Naive B cell (primary cell): ENCODE data around the gene ARHGAP11B.
"Not testable (repeated sequence)": the region's sequence is repeated elsewhere in the genome, so short reads cannot be mapped to it uniquely, and the experiment has no call there.

Experiments used
- ATAC-seq, 2 donors: fragments of 150-1000 bp; cut with Tn5 transposase; 2 replicates each; pipeline ENCODE4 v1.10.0; 2021; ENCODE audit warnings: low read depth in 2 of 2, mild to moderate bottlenecking in 2 of 2, moderate library complexity in 2 of 2
- DNase-seq: peaks from one replicate; pipeline ENCODE4 v3.0.0; 2022
- H3K27ac Mint-ChIP-seq, 6 donors: one replicate each; pipeline ENCODE4 v1.8.0; 2020 to 2022; ENCODE audit warnings: mild to moderate bottlenecking in 6 of 6, mixed read lengths in 6 of 6, moderate library complexity in 5 of 6, inconsistent platforms in 2 of 6
- H3K27me3 Mint-ChIP-seq, 3 donors: one replicate each; pipeline ENCODE4 v1.8.0; 2021 to 2022; ENCODE audit warnings: mixed read lengths in 3 of 3, mild to moderate bottlenecking in 1 of 3
- H3K36me3 Mint-ChIP-seq, 2 donors: one replicate each; pipeline ENCODE4 v1.8.0; 2020 to 2022; ENCODE audit warnings: mixed read lengths in 2 of 2, inconsistent platforms in 1 of 2, mild to moderate bottlenecking in 1 of 2
- H3K4me1 Mint-ChIP-seq, 3 donors: one replicate each; pipeline ENCODE4 v1.8.0; 2020 to 2022; ENCODE audit warnings: mixed read lengths in 3 of 3, inconsistent platforms in 1 of 3, mild to moderate bottlenecking in 1 of 3, moderate library complexity in 1 of 3
- H3K4me3 Mint-ChIP-seq, 8 donors: one replicate each; pipeline ENCODE4 v1.8.0; 2020 to 2022; ENCODE audit warnings: mild to moderate bottlenecking in 8 of 8, mixed read lengths in 8 of 8, moderate library complexity in 8 of 8, inconsistent platforms in 2 of 8
- H3K9me3 Mint-ChIP-seq, 7 donors: one replicate each; pipeline ENCODE4 v1.8.0; 2020 to 2022; ENCODE audit warnings: mixed read lengths in 7 of 7, mild to moderate bottlenecking in 5 of 7, inconsistent platforms in 2 of 7, moderate library complexity in 1 of 7

Gene ARHGAP11B

GRCh38 chr15:30625436-30626193, at the start of gene ARHGAP11B:
Gene ARHGAP11B (plus strand): TSS chr15:30626128.
- not testable (repeated sequence) for H3K9me3 Mint-ChIP-seq, H3K36me3 Mint-ChIP-seq, H3K27me3 Mint-ChIP-seq
- peak within 1 kb of the TSS; percentile 93 to 98 (median 96) for H3K27ac Mint-ChIP-seq
- peak within 1 kb of the TSS; percentile 90 to 100 (median 99) for H3K4me3 Mint-ChIP-seq
- DNase-seq, result peak; percentile 96
- peak; percentile 92 to 94 for ATAC-seq
- peaks cover 12 to 17% (median 16%) of the 10 kb centered on the region in 3 donors for H3K4me1 Mint-ChIP-seq

- not testable (repeated sequence) for DNase-seq, ATAC-seq, H3K36me3 Mint-ChIP-seq, H3K9me3 Mint-ChIP-seq, H3K4me1 Mint-ChIP-seq, H3K27me3 Mint-ChIP-seq, H3K27ac Mint-ChIP-seq, H3K4me3 Mint-ChIP-seq
These were observed 46.4 kb upstream of the ARHGAP11B start for GRCh38 chr15:30579394-30579970.

GRCh38 chr15:30580716-30581115, 45.2 kb upstream of the ARHGAP11B start:
- not testable (repeated sequence) for H3K27me3 Mint-ChIP-seq, ATAC-seq

GRCh38 chr15:30598953-30599352, 27.0 kb upstream of the ARHGAP11B start:
- not testable (repeated sequence) for H3K4me3 Mint-ChIP-seq, H3K27me3 Mint-ChIP-seq, H3K36me3 Mint-ChIP-seq, H3K27ac Mint-ChIP-seq, H3K4me1 Mint-ChIP-seq, ATAC-seq, H3K9me3 Mint-ChIP-seq, DNase-seq

More at GRCh38 chr15:30580716-30581115, 45.2 kb upstream of the ARHGAP11B start:
- H3K9me3 Mint-ChIP-seq, H3K27ac Mint-ChIP-seq, H3K4me1 Mint-ChIP-seq, DNase-seq, H3K4me3 Mint-ChIP-seq, H3K36me3 Mint-ChIP-seq: not testable (repeated sequence)

GRCh38 chr15:30603796-30604195, 22.1 kb upstream of the ARHGAP11B start, which contains the start of gene GOLGA8H:
Gene GOLGA8H (plus strand): TSS chr15:30604028. CDS start chr15:30604126, 98 bp downstream.
- not testable (repeated sequence) for H3K27ac Mint-ChIP-seq, H3K27me3 Mint-ChIP-seq, ATAC-seq, DNase-seq, H3K9me3 Mint-ChIP-seq, H3K36me3 Mint-ChIP-seq, H3K4me1 Mint-ChIP-seq, H3K4me3 Mint-ChIP-seq

GRCh38 chr15:30612271-30612670, 13.7 kb upstream of the ARHGAP11B start:
- H3K27me3 Mint-ChIP-seq, ATAC-seq, H3K36me3 Mint-ChIP-seq, DNase-seq, H3K4me1 Mint-ChIP-seq, H3K9me3 Mint-ChIP-seq, H3K4me3 Mint-ChIP-seq, H3K27ac Mint-ChIP-seq: not testable (repeated sequence)

GRCh38 chr15:30621342-30621741, 4.6 kb upstream of the ARHGAP11B start:
- H3K27me3 Mint-ChIP-seq, DNase-seq, ATAC-seq, H3K9me3 Mint-ChIP-seq, H3K4me3 Mint-ChIP-seq, H3K27ac Mint-ChIP-seq, H3K36me3 Mint-ChIP-seq: not testable (repeated sequence)
- peaks cover 5 to 10% (median 9%) of the 10 kb centered on the region in 3 donors for H3K4me1 Mint-ChIP-seq

- Mint-ChIP-seq H3K4me1 (peaks cover 12 to 17% (median 16%) of the 10 kb centered on the region in 3 donors), H3K4me3 (peak overlapping the region; percentile 90 to 100 (median 99)), H3K27ac (peak overlapping the region; percentile 93 to 98 (median 96))
- not testable (repeated sequence) for ATAC-seq, H3K27me3 Mint-ChIP-seq, DNase-seq, H3K9me3 Mint-ChIP-seq, H3K36me3 Mint-ChIP-seq
These were observed 252 bp downstream of the ARHGAP11B start for GRCh38 chr15:30626194-30626565.

- not testable (repeated sequence) for H3K9me3 Mint-ChIP-seq, DNase-seq, H3K36me3 Mint-ChIP-seq, H3K27me3 Mint-ChIP-seq, ATAC-seq
- peak overlapping the region in 3 of 6 donors; percentile 93 to 98 (median 96) for H3K27ac Mint-ChIP-seq
- H3K4me3 Mint-ChIP-seq, result peak overlapping the region; percentile 90 to 100 (median 99)
- peaks cover 12 to 17% (median 16%) of the 10 kb centered on the region in 3 donors for H3K4me1 Mint-ChIP-seq
These were observed 704 bp downstream of the ARHGAP11B start for GRCh38 chr15:30626632-30627031.

- ATAC-seq, result peak; percentile 49 to 72
- peak overlapping the region in 5 of 6 donors; percentile 0 to 85 (median 16) for H3K27ac Mint-ChIP-seq
- H3K36me3 Mint-ChIP-seq, result peaks cover 0 to 6% of the 10 kb centered on the region in 2 donors
- peaks cover 12 to 19% (median 18%) of the 10 kb centered on the region in 3 donors for H3K4me1 Mint-ChIP-seq
- no peaks in the 10 kb centered on the region for H3K9me3 Mint-ChIP-seq
- H3K27me3 Mint-ChIP-seq, result no peaks in the 10 kb centered on the region
- no peak for DNase-seq
- peak overlapping the region in 3 of 8 donors; percentile 6 to 73 (median 71) for H3K4me3 Mint-ChIP-seq
These were observed 24.3 kb downstream of the ARHGAP11B start for GRCh38 chr15:30650012-30650929.

- not testable (repeated sequence) for DNase-seq
These were observed 35.2 kb downstream of the ARHGAP11B start for GRCh38 chr15:30661154-30661553.

GRCh38 chr15:30669621-30670020, 43.7 kb downstream of the ARHGAP11B start:
- H3K4me1 Mint-ChIP-seq, H3K27me3 Mint-ChIP-seq, DNase-seq, H3K4me3 Mint-ChIP-seq, H3K9me3 Mint-ChIP-seq, ATAC-seq, H3K36me3 Mint-ChIP-seq: not testable (repeated sequence)
- peak overlapping the region in 1 of 6 donors; percentile 72 for H3K27ac Mint-ChIP-seq

More at GRCh38 chr15:30661154-30661553, 35.2 kb downstream of the ARHGAP11B start:
- not testable (repeated sequence) for H3K27ac Mint-ChIP-seq, ATAC-seq, H3K9me3 Mint-ChIP-seq, H3K36me3 Mint-ChIP-seq, H3K4me3 Mint-ChIP-seq, H3K27me3 Mint-ChIP-seq, H3K4me1 Mint-ChIP-seq

GRCh38 chr15:30670056-30670455, 44.1 kb downstream of the ARHGAP11B start:
- DNase-seq (no peak), ATAC-seq (no peak)
- Mint-ChIP-seq H3K9me3 (no peaks in the 10 kb centered on the region), H3K27ac (peak overlapping the region in 2 of 6 donors; percentile 6 to 72), H3K4me3 (no peak overlapping the region), H3K36me3 (no peaks in the 10 kb centered on the region), H3K4me1 (no peaks in the 10 kb centered on the region), H3K27me3 (no peaks in the 10 kb centered on the region)
